Esophagus mucosa (tissue), 1 donor: ENCODE results near the gene INO80C. TPM values are rescaled to one million over a fixed set of nuclear protein-coding genes. Genes with fewer than 3 reads are reported as not detected.
A peak's percentile ranks its signal among the peaks of the same experiment; 100 is the strongest.
"Not testable (repeated sequence)": the region's sequence is repeated elsewhere in the genome, so short reads cannot be mapped to it uniquely, and the experiment has no call there.

Source experiments
- ATAC-seq: fragments of 200-7000 bp; cut with Tn5 transposase; one replicate; pipeline ENCODE4 v1.9.1; 2020
- total RNA-seq: library from RNA; stranded (reverse); gene quantifications from one replicate; pipeline ENCODE4 v1.2.4, GENCODE V29; 2023
- donor health status: DM: yes; HTN: yes; CAD: no.

Gene INO80C
- total RNA-seq, 1 donor from 2014 or later = 63.3 TPM

DNA sequence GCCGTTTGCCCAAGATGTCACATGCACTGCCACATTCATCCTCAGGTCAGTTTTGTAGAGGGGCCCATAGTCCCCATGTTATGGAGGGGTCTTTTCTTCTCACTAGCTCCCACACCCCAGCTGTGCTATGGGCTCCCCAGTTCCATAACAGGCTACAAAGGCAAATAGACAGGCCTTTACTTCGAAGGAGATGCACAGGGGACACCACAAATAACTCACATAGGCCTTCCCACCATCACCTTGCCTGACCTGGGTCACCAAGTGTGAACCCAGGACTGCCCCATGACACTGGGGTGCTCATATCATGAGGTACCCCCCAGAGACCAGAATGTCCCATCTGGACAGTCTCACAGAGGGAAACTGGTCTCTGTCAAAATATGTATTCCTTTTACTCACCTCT is 15.0 kb upstream of the INO80C start:
- ATAC-seq = no peak

DNA sequence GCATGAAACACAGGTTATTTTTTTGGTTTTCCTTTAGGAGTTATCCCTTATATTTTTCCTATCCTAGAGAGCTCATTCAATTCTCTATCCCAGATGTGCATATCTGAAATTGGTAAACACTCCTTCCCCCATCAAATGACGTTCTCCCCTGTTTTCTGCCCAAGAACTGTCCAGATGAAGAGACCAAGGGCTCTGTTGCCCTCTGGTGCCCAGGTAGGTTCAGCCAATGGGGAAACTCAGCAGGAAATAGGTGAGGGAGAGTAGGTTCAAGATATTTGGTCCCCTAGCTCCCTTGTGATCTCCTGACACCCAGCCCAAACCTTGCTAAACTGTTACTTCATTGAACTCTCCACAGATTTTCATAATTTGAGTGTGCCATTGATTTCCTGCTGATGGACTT is 14.1 kb upstream of the INO80C start:
- no peak for ATAC-seq

DNA sequence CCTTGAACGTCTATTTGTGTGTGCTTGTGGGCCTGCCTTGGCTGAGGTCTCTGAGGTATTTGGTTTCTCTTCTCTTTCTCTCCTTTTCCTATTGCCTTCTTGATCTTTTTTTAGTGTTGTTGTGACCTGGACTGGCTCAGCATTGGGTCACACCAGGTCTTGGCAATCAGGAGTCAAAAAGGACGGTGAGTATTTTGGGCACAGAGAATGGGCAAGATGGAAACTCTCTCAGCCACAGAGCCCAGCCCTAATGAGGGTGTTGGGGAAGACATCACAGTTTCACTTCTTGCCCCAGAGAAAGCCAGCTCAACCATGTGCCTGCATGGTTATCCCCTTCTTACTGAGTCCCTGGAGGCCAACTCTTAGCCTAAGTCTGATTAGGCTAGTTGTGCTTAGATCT is 13.7 kb upstream of the INO80C start:
- ATAC-seq = no peak

DNA sequence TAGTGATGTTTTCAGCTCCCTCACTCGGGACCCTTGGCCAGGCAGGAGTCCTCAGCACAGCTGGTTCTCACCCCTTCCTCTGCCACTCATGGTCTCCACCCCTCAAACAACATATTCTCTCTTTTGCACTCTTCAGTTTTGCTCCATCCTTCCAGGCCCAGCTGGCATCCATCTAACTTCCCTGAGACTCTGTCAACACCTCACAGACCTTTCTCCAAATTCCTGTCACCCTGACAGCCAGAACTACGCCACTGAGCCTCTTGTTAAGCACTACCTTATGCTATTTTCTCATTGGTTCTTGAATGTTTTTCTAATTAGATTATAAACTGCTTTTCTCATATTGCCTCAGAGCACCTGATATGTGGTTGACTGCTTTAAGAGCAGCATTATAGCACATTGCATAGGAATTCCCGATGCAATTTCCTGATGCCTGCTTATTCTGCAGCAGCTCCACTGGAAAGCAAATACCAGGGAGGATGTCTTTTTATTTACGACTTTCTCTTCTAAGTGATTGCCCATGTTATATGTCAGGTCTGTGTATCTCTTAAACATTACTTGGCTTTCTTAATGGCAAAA is 12.4 kb upstream of the INO80C start:
- no peak for ATAC-seq

DNA sequence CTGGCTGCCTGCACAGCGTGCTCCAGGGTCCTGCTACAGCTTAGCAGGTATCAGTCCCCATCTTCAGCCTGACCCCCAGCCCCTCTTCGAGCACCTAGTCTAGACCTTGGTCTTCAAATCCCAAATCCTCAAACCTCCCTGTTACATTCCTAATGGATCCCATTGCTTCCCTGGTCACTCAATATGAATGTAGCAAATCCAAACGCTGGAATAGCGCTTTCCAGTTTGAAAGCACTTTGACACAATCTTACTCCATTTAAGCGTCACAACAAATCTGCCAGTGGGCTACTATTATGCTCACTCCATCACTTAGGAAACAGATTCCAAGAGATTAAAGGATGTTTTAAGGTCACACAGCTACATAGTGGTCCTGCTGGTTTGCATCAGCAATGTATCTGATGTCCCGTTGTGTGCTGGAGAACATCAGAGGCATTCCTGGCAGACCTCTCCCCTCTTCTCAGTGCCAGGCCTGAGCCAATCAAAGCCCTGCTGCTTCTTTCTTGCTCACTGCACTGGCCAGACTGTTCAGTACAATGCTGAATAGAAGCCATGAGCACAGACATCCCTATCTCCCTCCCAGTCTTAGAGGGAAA is 11.1 kb upstream of the INO80C start:
- no peak for ATAC-seq

DNA sequence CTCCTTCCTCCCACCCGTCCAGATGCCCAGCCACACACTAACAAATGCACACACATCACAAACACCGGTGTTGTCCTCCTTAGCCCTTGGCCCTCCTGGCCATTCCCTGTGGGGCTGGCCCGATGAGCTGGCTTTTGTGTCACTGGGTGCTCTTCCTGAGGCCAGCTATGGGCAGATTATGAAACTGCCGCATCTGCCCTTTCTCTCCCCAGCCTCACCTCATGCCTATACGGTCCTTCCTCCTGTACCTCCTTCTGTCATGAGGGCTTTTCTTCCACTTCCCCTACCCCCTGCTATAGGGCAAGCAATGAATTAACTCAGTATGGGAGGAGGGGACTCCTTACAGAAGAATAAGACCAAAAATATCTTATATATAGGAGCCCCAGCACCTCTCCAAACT is 10.3 kb upstream of the INO80C start:
- peak; percentile 45 for ATAC-seq

DNA sequence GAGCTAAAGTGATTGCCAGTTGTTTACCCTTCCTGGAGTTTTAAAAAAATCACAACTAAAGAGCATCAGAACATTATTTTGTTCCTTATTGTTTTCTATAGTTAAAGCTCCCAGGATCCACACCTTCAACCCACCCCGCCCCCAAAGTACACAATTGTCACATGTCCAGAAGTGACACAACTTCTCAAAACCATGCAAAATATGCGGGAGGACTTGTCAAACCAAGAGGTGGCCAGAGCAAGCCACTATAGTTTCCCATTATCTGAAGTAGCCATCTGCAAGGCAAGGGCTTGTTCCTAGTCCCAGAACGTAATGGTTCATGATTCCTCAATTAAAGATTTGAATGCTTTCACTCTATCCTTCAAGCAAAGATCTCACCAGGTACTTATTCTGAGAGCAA is 9.9 kb upstream of the INO80C start:
- peak; percentile 70 for ATAC-seq

DNA sequence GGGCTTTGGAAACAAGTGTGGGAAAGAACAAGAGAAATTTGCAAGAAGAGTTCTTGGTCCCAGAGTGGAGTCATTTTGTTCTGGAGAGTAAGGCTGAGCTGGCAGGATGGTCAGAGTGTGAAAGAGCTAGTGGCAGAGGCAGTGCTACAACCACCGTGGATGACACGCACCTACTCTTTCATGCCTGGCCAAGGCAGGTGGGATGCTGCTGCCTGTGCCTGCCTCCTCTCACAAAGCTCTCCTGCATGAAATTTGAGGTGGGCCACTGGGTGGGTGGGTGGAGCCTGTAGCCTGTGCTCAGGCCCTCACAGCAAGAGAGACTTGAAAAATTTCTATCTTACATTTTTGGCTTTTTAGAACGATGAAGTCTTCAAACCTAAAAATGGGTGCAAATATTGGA is 9.4 kb upstream of the INO80C start:
- no peak for ATAC-seq

DNA sequence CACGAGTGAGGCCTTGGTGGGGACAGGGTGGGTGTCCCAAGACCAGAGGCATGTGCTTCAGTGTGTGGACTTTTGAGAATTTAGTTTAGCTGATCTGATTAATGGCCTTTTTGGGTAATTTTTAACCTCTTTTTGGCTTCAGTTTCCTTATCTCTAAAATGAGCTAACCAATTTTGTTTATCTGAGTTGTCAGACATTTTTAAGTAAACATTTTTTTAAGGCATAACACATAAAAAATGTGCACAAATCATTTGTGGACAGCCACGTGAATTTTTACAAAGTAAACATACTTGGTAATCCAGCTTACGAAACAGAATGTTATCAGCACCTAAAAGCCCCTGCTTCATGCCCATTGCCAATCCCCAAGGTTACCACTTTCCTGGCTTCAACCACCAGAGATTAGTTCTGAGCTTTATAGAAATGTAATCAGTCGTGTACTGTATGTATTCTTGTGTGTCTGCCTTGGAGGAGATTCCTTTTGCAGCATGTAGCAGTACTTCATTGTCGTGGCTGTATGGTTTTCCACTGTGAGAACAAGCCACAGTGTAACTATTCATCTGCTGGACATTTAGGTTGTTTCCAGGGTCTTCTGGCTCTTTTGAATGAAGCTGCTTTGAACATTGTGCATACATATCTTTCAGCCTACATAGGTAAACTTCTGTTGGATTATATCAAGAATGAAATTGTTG is 8.4 kb upstream of the INO80C start:
- no peak for ATAC-seq

DNA sequence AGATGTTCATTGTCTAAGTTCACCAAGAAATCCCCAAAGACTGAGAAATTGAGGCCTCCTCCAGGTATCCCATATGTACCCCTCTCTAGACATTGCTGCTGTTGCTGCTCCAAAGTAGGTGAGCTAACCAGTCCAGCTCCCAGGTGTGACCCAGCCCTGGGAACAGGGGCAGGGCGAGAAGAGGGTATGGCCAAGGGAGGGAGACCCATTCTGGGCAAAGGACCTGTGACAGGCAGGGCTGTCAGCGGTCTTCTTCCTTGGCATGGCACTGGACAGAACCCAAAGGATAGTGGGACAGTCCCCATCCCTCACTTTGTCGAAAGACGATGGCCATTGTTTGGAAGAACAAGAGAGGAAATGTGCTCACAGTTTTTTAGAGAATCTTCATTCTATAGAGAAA is 7.2 kb upstream of the INO80C start:
- no peak for ATAC-seq

DNA sequence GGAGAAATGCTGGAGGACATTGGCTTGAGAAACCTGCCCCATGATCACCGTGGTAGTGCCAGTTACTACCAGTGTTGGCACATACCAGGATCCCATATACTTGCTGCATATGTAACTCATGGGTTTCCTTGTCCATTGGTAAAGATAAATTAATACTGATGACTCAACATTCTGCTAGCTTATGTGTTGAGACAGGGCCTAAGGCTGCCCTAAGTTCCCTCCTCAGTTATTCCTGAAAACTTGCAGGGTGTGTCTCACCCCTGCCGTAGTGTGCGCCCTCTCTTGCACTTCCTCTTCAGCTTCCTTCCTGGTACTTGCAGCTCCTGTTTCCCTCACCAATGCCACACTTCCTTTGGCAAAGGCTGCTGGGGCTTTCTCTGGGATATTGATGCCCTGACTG is 4.3 kb upstream of the INO80C start:
- peak; percentile 91 for ATAC-seq

DNA sequence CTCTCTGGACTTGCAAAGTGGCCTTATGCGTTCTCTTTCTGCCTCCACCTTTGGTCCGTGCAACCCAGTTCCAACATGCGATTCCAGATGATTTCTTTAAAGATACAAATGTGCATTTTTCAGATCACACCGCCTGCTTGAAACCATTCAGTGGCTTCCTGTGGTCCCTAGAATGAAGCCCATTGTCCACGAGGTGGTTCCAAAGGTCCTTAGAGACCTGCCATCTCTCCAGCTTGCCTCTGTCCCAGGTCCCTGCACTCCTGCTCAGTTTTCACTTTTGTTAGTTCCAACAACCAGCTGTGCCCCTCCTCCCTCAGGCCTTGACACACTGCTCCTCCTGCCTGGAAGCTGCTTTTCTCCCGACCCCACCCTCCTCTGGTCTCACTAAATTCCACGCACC is 3.6 kb upstream of the INO80C start:
- ATAC-seq = no peak

DNA sequence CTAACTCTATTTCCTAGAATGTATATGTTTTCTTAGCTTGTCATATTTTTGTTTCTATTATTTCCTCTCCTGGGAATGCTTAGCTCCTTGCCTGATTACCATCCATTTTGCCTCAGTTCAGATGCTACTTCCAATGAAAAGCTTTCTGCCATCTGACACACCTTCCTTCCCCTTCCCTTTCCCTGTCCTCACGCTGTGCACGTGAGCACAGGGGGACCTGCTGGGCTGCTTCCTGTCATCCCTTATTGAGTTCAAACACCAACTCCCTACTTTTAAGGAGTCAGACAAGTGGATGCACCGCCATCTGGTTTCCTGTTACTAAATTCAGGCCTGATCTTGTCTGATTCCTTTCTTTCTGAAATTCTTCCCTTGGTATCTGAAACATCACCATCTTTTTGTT is 2.4 kb upstream of the INO80C start:
- ATAC-seq = no peak

DNA sequence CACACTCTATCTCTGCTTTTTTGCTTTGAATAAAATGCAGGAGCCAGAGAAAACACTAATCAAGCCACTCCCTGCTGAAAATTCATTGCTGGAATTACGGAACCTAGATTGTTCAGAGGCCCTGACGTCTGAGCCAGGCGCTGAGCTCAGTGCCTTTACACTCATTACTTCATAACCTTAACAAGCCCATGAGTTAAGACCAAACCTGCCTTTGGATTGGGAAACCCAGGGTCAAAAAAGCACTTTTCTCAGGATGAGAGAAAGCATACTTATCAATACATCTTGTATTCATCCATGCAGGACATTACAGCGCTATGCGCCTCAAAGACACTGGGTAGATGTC is 762 bp downstream of the INO80C start:
- ATAC-seq = peak; percentile 62

DNA sequence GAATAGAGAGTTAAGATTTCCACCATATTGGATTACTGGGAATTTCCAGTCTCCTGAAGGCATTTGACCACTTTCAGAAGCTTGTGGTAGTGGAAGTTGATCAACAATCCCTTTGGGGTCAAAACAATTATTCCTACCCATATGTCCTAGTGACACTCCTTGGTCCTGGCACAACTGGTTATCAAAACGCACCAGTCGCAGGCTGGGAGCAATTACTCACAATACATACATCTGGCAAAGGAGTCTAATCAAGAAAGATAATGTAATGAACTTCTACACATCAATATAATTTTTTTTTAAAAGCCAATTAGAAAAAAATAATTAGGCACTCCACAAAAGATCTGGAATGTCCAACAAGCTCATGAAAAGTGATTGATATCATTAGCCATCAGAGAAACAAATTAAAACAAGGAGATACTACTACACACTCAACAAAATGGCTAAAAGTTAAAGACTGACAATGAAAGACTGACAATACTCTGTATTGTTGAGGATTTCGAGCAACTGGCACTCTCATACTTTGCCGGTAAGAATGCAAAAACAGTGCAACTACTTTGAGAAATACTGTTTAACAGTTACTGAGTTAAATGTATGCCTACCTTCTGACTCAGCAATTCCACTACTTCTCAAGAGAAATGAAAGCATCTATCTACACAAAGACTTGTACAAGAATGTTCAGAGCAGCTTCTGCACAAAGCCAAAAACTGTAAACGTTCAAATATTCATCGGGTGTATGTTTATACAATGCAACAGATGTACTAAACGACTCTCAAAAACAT is 2.0 kb downstream of the INO80C start:
- ATAC-seq = no peak

DNA sequence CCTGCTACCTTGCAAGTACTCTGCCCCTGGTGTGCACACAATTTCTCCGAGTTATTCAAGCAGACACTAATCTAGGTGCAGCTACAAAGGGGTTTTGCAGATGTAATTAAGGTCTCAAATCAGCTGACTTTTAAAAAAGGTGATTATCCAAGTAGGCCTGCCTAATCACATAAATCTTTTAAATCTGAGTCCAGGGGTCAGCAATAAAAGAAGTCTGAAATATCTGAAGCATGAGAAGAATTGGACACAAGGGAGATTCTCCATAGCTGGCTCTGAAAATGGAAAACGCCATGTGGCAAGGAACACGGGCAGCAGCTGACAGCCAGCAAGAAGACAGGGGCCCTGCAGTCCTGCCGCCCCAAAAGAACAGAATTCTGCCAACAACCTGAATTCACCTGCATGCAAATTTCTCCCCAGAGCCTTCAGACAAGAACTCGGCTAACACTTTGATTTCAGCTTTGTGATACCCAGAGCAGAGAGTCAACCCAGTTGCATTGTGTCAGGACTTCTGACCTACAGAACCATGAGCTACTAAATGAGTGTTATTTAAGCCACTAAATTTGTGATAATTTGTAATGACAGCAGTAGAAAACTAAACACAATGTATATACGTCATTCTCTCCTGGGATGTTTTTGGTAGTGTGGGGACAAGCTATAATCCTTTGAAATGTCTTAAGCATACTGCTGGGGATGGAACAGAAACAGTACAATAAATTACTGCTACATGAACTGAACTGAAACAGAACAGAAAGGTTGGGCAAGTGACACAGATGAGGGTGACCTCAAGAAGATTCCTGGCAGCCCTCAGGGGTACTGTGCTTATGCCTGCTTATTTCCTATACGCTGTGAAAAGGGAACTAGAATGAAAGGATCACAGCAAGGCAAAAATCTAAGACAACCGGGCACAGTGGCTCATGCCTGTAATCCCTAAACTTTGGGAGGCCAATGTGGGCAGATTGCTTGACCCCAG is 3.2 kb downstream of the INO80C start:
- ATAC-seq = no peak

DNA sequence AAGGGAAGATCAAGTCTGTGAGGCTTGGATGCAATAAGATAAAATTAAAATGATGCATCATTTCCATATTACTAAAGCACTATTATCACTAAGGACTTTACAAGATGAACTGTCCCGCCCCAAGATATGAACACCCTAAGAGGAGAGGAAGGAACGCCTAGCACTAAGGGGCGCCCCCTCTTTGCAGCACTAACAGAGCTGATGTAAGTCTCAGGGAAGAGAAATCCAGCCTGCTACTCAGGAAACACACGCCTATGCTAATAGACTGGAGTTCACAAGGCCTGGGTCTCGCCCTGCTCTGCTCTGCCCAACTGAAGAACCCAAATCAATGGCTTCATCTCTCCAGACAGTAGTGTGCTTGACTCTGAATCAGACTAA is 6.1 kb downstream of the INO80C start:
- peak; percentile 70 for ATAC-seq

DNA sequence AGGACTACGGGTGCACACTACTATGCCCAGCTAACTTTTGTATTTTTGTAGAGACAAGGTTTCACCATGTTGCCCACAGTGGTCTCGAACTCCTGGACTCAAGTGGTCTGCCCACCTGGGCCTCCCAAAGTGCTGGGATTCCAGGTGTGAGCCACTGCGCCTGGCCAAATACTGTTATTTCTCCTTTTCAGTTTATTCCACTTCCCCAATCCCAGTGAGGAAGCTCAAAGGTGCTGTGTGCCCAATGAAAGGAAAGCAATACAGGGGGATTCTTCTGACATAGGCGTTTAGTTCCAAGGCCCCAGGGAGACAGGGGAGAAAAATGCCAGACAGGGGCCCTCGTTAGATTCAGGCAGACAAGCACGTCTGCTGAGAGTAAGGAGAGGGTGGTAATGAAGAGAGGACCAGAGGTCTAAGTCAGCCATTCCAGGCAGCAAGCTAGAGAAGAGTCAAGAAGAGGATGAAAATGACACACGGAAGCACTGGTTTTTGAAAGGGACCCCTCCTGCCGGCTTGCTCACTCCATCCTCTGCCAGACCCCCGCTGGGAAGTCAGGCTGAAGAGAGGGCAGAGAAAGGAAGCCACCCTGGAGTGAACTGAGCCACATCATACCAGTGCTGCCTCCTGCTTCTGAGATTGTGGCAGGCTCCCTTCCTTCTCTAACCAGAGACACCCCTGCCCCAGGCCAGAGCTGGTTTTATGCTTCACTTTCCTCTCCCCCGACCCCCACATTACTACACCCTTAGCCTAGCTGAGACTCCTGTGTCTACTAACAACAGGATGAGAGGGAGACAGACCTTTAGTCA is 6.7 kb downstream of the INO80C start:
- ATAC-seq = peak; percentile 20

DNA sequence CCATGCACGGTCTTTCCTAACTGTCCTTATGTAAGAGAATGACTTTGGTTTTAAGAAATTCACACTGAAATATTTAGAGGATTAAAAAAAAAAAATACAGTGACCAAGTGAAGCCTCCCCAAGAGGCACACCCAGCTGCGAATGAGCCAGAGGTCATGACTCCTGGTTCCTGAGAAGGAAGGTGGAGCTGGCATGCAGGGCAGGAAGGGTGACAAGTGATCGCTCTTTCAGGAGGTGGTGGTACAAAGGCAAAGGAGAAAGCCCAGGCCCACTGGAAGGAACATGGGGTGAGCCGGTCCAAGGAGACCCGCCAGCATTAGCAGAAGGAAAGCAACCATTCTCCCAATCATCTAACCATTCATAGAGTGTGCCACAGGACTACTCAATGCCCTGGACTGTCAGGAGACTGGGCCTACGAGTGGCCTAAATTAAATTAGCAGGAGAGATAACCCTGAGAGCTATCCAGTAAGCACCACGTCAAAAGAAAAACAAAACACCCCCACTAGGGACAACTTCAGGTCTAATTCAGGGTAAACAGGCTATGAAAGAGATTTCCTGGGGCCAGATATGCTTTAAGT is 7.8 kb downstream of the INO80C start:
- ATAC-seq = peak; percentile 79

DNA sequence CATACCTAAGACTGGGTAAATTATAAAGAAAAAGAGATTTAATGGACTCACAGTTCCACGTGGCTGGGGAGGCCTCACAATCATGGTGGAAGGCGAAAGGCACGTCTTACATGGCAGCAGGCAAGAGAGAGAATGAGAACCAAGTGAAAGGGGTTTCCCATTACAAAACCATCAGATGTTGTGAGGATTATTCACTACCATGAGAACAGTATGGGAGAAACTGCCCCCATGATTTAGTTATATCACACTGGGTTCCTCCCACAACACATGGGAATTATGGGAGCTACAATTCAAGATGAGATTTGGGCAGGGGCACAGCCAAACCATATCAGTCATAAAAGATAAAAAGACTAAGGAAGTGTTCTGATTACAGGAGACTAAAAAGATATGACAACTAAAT is 8.5 kb downstream of the INO80C start:
- not testable (repeated sequence) for ATAC-seq

DNA sequence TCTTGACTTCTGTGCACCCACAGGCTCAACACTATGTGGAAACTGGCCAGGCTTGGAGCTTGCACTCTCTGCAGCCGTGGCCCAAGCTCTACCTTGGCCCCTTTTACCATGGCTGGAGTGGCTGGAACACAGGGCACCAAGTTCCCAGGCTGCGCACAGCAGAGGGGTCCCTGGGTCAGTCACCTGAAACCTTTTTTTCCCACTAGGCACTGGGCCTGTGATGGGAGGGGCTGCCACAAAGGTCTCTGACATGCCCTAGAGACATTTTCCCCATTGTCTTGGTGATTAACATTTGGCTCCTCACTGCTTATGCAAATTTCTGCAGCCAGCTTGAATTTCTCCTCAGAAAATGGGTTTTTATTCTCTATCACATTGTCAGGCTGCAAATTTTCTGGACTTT is 9.4 kb downstream of the INO80C start:
- not testable (repeated sequence) for ATAC-seq
